Stomach (tissue), 19 donors: ENCODE measurements around the gene CKAP2. TPM values are rescaled to one million over a fixed set of nuclear protein-coding genes. Genes with fewer than 3 reads are reported as not detected.
"Not testable (repeated sequence)": the region's sequence is repeated elsewhere in the genome, so short reads cannot be mapped to it uniquely, and the experiment has no call there.

ENCODE experiments used
- DNase-seq, 2 donors: peaks; one replicate each; pipeline versions ENCODE4 v3.0.0 to v3.0.0-alpha.2; 2013 to 2019
- H3K27ac ChIP-seq, 5 donors: fragments of 200-600 bp in 4 of 5; sonication (generic) in 4 of 5; one replicate each; pipeline ENCODE4 v1.5.1; 2013 to 2019; ENCODE audit warnings: mild to moderate bottlenecking in 1 of 5, moderate library complexity in 1 of 5
- H3K27me3 ChIP-seq, 3 donors: fragments of 200-600 bp; sonication (generic); one replicate each; pipeline ENCODE4 v1.5.1; 2017 to 2019; ENCODE audit warnings: mixed run types in 1 of 3
- H3K36me3 ChIP-seq, 4 donors: fragments of 200-600 bp; sonication (generic); 1 replicate in 3 of 4; 2 replicates in 1 of 4; pipeline ENCODE4 v1.5.1; 2016 to 2019
- H3K4me1 ChIP-seq, 4 donors: fragments of 200-600 bp; sonication (generic); one replicate each; pipeline ENCODE4 v1.5.1; 2016 to 2019
- H3K4me3 ChIP-seq, 4 donors: fragments of 200-600 bp; sonication (generic) in 3 of 4; one replicate each; pipeline ENCODE4 v1.5.1; 2016 to 2019; ENCODE audit warnings: mild to moderate bottlenecking in 1 of 4
- H3K9me3 ChIP-seq, 4 donors: fragments of 200-600 bp; sonication (generic); one replicate each; pipeline ENCODE4 v1.5.1; 2016 to 2019
- EP300 ChIP-seq: sonication (generic); formaldehyde crosslinking; IDR thresholded peaks from one replicate; pipeline ENCODE4 v1.6.1; 2017; ENCODE audit warnings: antibody characterized with exemption
- POLR2A ChIP-seq, 4 donors: fragments of 450-650 bp; IDR thresholded peaks; one replicate each; pipeline ENCODE4 v1.6.1; 2016; ENCODE audit warnings: antibody characterized with exemption in 4 of 4, control low read depth in 2 of 4, mild to moderate bottlenecking in 1 of 4, moderate library complexity in 1 of 4
- POLR2AphosphoS5 ChIP-seq, 3 donors: sonication (generic); formaldehyde crosslinking; IDR thresholded peaks; one replicate each; pipeline ENCODE4 v1.6.1; 2016; ENCODE audit warnings: antibody characterized with exemption in 3 of 3
- WGBS, 5 donors: extraction: QIAGEN DNeasy Blood & Tissue Kit in 3 of 5; methylation state at CpG; one replicate each; pipeline versions ENCODE4 v1.1.5 to v1.1.7; 2013 to 2018; 5-methylcytosine and 5-hydroxymethylcytosine counted together
- intact Hi-C: fragments of 100-400 bp; cut with DNase I; formaldehyde crosslinking; loops from one replicate; pipeline ENCODE4 v1.15.1; 2023; ENCODE audit warnings: low total_unique reads
- long read RNA-seq, 10 donors: transcript quantifications; one replicate each; lab custom pipeline, GENCODE V29; 2026
- polyA plus RNA-seq, 3 donors: library from polyadenylated mRNA; stranded (reverse); fragments of 200-250 nt; gene quantifications; one replicate each; pipeline ENCODE4 v1.2.3, GENCODE V29; 2013
- total RNA-seq, 5 donors: library from RNA; depleted of rRNA; stranded (reverse); fragments of >200 nt; gene quantifications; one replicate each; pipeline versions ENCODE4 v1.1.0 to v1.2.3, GENCODE V29; 2014 to 2016
- TF ChIP-seq, protein P1 (sequence below), 7 experiments: fragments of 450-650 bp in 4 of 7; fragments of 200-600 bp in 3 of 7; sonication (generic) in 3 of 7; IDR thresholded peaks; one replicate each; pipeline ENCODE4 v1.5.1; 2016 to 2019; ENCODE audit warnings: antibody characterized with exemption in 7 of 7, control low read depth in 2 of 7, mild to moderate bottlenecking in 1 of 7
- donor health status: healthy with polysubstance abuse.
- donor health status: Bipolar disorder and iron deficiency.
- donor health status: healthy.

Gene CKAP2, protein sequence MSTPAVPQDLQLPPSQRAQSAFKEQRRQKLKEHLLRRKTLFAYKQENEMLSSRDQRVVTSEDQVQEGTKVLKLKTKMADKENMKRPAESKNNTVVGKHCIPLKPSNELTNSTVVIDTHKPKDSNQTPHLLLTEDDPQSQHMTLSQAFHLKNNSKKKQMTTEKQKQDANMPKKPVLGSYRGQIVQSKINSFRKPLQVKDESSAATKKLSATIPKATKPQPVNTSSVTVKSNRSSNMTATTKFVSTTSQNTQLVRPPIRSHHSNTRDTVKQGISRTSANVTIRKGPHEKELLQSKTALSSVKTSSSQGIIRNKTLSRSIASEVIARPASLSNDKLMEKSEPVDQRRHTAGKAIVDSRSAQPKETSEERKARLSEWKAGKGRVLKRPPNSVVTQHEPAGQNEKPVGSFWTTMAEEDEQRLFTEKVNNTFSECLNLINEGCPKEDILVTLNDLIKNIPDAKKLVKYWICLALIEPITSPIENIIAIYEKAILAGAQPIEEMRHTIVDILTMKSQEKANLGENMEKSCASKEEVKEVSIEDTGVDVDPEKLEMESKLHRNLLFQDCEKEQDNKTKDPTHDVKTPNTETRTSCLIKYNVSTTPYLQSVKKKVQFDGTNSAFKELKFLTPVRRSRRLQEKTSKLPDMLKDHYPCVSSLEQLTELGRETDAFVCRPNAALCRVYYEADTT
- total RNA-seq (10 to 100 TPM; 11.7 to 31.6 (median 16.2) TPM), polyA plus RNA-seq (1 to 10 TPM; 2.3 to 5.1 (median 3.0) TPM)
- long read RNA-seq, donor 1, partial matches to known transcripts: 0 of 1 reads
- long read RNA-seq, donor 1, other reads (novel, unspliced or antisense): 0 of 1 reads
- long read RNA-seq, donor 2, partial matches to known transcripts: 5 of 6 reads
- long read RNA-seq, donor 2, other reads (novel, unspliced or antisense): 0 of 6 reads
- long read RNA-seq, donor 3, partial matches to known transcripts: 0 of 2 reads
- long read RNA-seq, donor 3, other reads (novel, unspliced or antisense): 0 of 2 reads
- long read RNA-seq, donor 4, partial matches to known transcripts: 0 of 1 reads
- long read RNA-seq, donor 4, other reads (novel, unspliced or antisense): 0 of 1 reads
- long read RNA-seq, donor 5, partial matches to known transcripts: 0 of 6 reads
- long read RNA-seq, donor 5, other reads (novel, unspliced or antisense): 0 of 6 reads
- long read RNA-seq, donor 6, transcript CKAP2-201 (9 exons, 3,375 nt): major isoform, 7 of 17 reads
- long read RNA-seq, donor 6, partial matches to known transcripts: 7 of 17 reads
- long read RNA-seq, donor 6, other reads (novel, unspliced or antisense): 0 of 17 reads
- long read RNA-seq, donor 7, partial matches to known transcripts: 9 of 13 reads
- long read RNA-seq, donor 7, other reads (novel, unspliced or antisense): 0 of 13 reads
- long read RNA-seq, donor 8, partial matches to known transcripts: 0 of 4 reads
- long read RNA-seq, donor 8, other reads (novel, unspliced or antisense): 0 of 4 reads
- long read RNA-seq, donor 9, partial matches to known transcripts: 0 of 2 reads
- long read RNA-seq, donor 9, other reads (novel, unspliced or antisense): 0 of 2 reads
- long read RNA-seq, donor 10, partial matches to known transcripts: 7 of 9 reads
- long read RNA-seq, donor 10, other reads (novel, unspliced or antisense): 0 of 9 reads

DNA sequence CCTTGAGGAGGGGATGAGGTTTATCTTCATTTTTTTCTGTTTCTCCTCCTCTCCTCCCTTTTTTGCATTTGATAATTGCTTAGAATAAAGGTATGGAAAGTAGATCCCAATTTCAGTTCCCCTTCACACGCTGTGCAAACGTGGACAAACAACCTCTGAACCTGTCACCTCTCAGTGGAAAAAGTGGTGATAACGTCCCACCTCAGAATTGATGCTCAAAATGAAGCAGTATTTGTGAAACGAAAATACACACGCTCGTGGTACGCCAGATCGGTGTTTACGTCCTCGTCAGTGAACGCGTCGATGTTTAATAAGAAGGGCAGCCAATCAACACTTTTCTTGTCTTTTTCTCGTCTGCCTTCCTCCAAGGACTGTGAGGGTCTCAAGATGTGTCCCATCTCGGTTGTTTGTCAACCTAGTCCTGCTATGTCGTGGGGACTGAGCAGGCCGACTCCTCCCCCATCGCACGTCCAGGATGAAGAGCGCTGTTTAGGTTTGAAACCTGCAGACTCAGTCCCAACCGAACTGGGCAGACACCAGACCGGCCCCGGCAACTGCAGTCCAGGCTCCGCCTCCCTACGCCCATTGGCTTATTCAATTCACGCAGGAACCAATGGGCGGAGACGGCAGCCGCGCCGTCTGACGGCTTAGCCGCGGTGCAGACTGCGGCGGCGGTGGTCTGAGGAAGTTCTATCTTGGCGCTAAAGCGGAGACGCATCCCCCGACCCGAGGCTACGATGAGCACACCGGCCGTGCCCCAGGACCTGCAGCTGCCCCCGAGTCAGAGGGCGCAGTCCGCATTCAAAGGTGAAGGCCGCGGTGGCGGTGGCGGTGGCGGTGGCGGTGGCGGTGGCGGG, at the start of gene CKAP2:
Gene CKAP2, plus strand, starts transcription at position 659 of the 857 bp plus-strand sequence. Its CDS starts 79 bp downstream, at position 738.
- TF ChIP-seq POLR2A (IDR thresholded peaks at IDR 0.05): peak in 1 of 4 donors; percentile 71
- peak; percentile 5 to 77 (median 74) for TF ChIP-seq POLR2AphosphoS5 (IDR thresholded peaks at IDR 0.05)
- TF ChIP-seq, protein P1, sequence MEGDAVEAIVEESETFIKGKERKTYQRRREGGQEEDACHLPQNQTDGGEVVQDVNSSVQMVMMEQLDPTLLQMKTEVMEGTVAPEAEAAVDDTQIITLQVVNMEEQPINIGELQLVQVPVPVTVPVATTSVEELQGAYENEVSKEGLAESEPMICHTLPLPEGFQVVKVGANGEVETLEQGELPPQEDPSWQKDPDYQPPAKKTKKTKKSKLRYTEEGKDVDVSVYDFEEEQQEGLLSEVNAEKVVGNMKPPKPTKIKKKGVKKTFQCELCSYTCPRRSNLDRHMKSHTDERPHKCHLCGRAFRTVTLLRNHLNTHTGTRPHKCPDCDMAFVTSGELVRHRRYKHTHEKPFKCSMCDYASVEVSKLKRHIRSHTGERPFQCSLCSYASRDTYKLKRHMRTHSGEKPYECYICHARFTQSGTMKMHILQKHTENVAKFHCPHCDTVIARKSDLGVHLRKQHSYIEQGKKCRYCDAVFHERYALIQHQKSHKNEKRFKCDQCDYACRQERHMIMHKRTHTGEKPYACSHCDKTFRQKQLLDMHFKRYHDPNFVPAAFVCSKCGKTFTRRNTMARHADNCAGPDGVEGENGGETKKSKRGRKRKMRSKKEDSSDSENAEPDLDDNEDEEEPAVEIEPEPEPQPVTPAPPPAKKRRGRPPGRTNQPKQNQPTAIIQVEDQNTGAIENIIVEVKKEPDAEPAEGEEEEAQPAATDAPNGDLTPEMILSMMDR (IDR thresholded peaks at IDR 0.05): no peak
- peaks cover 0 to 7% (median 0%) of the 10 kb centered on the region in 4 donors for H3K36me3 ChIP-seq
- intact Hi-C loops: no loop called here
- H3K4me3 ChIP-seq: peak within 1 kb of the TSS; percentile 71 to 96 (median 81)
- DNase-seq: peak; percentile 94 to 98
- 0 to 1% (median 0%) methylated on average over 37 to 55 of the region's 56 CpGs for WGBS, 5 donors
- no peaks in the 10 kb centered on the region for H3K9me3 ChIP-seq
- H3K27me3 ChIP-seq: no peaks in the 10 kb centered on the region
- peak within 1 kb of the TSS; percentile 88 to 97 (median 90) for H3K27ac ChIP-seq
- H3K4me1 ChIP-seq: peaks cover 13 to 46% (median 23%) of the 10 kb centered on the region in 4 donors

GRCh38 chr13:52405767-52406494, 49.3 kb upstream of the CKAP2 start, which contains the start of gene THSD1:
TSS of gene THSD1 (minus strand) at chr13:52406172. CDS start at chr13:52402600, 3,572 bp downstream.
- peak within 1 kb of the TSS in 4 of 5 donors; percentile 7 to 69 (median 49) for H3K27ac ChIP-seq
- intact Hi-C loops: no loop called here
- TF ChIP-seq POLR2AphosphoS5 (IDR thresholded peaks at IDR 0.05): peak in 1 of 3 donors; percentile 40
- no peak for TF ChIP-seq POLR2A (IDR thresholded peaks at IDR 0.05)
- no peak for TF ChIP-seq EP300
- TF ChIP-seq, protein P1 (IDR thresholded peaks at IDR 0.05): no peak

DNA sequence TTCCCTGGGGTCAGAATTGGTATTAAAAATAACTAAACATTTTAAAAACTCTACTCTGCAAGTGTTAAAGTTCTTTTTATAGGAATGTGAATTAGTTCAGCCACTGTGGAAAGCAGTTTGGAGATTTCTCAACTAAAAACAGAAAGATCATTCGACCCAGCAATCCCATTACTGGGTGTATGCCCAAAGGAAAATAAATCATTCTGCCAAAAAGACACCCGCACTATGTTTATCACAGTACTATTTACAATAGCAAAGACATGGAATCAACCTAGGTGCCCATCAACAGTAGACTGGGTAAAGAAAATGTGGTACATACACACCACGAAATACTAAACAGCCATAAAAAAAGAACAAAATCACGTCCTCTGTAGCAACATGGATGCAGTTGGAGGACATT, 48.6 kb upstream of the CKAP2 start:
- no peak for TF ChIP-seq EP300
- H3K4me1 ChIP-seq: peaks cover 0 to 23% (median 16%) of the 10 kb centered on the region in 4 donors
- intact Hi-C loops: no loop called here
- H3K36me3 ChIP-seq: peaks cover 0 to 21% (median 10%) of the 10 kb centered on the region in 4 donors
- WGBS, 5 donors: 44 to 53% (median 45%) methylated on average over 4 of the region's 4 CpGs
- peak overlapping the region in 2 of 5 donors; percentile 7 to 63 for H3K27ac ChIP-seq
- peaks cover 0 to 36% (median 15%) of the 10 kb centered on the region in 3 donors for H3K27me3 ChIP-seq
- H3K4me3 ChIP-seq: peak overlapping the region in 2 of 4 donors; percentile 46 to 58
- DNase-seq: no peak
- H3K9me3 ChIP-seq: no peaks in the 10 kb centered on the region

More at GRCh38 chr13:52405767-52406494, 49.3 kb upstream of the CKAP2 start, which contains the start of gene THSD1:
- peaks cover 0 to 36% (median 15%) of the 10 kb centered on the region in 3 donors for H3K27me3 ChIP-seq
- WGBS, 5 donors: 2 to 3% (median 2%) methylated on average over 20 to 68 of the region's 68 CpGs
- peak within 1 kb of the TSS; percentile 44 to 58 (median 46) for H3K4me3 ChIP-seq
- peaks cover 0 to 15% (median 5%) of the 10 kb centered on the region in 4 donors for H3K36me3 ChIP-seq
- peak; percentile 38 to 79 for DNase-seq
- no peaks in the 10 kb centered on the region for H3K9me3 ChIP-seq
- peaks cover 0 to 23% (median 16%) of the 10 kb centered on the region in 4 donors for H3K4me1 ChIP-seq

DNA sequence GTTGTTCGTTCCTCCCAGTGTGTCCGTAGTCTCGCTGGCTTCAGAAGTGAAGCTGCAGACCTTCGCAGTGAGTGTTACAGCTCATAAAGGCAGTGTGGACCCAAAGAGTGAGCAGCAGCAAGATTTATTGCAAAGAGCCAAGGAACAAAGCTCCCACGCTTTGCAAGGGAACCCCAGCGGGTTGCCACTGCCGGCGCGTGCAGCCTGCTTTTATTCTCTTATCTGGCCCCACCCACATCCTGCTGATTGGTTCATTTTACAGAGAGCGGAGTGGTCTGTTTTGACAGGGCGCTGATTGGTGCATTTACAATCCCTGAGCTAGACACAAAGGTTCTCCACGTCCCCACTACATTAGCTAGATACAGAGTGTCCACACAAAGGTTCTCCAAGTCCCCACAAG, 47.8 kb upstream of the CKAP2 start:
- intact Hi-C loops: not testable (repeated sequence)
- WGBS, 5 donors: 93 to 96% (median 95%) methylated on average over 12 of the region's 12 CpGs
- H3K36me3 ChIP-seq: peaks cover 0 to 30% (median 18%) of the 10 kb centered on the region in 4 donors

DNA sequence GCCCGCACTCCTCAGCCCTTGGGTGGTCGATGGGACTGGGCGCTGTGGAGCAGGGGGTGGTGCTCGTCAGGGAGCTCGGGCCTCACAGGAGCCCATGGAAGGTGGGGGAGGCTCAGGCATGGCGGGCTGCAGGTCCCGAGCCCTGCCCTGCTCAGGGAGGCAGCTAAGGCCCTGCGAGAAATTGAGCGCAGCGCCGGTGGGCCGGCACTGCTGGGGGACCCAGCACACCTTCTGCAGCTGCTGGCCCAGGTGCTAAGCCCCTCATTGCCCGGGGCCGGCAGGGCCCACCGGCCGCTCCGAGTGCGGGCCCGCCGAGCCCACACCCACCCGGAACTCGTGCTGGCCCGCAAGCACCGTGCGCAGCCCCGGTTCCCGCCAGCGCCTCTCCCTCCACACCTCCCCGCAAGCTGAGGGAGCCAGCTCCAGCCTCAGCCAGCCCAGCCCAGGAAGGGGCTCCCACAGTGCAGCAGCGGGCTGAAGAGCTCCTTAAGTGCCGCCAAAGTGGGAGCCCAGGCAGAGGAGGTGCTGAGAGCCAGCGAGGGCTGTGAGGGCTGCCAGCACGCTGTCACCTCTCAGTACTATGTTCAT, 47.1 kb upstream of the CKAP2 start:
- Histone ChIP-seq H3K27me3 (peaks cover 0 to 33% (median 15%) of the 10 kb centered on the region in 3 donors), H3K4me1 (peaks cover 0 to 23% (median 16%) of the 10 kb centered on the region in 4 donors), H3K36me3 (peaks cover 0 to 37% (median 25%) of the 10 kb centered on the region in 4 donors)
- H3K27ac ChIP-seq, H3K9me3 ChIP-seq, intact Hi-C loops, H3K4me3 ChIP-seq, DNase-seq: not testable (repeated sequence)
- 96 to 98% (median 96%) methylated on average over 14 to 33 of the region's 33 CpGs for WGBS, 5 donors

More for the DNA sequence above, 47.8 kb upstream of the CKAP2 start:
- not testable (repeated sequence) for DNase-seq, H3K27ac ChIP-seq, H3K9me3 ChIP-seq, H3K4me3 ChIP-seq
- H3K27me3 ChIP-seq: peaks cover 0 to 36% (median 15%) of the 10 kb centered on the region in 3 donors
- H3K4me1 ChIP-seq: peaks cover 0 to 23% (median 16%) of the 10 kb centered on the region in 4 donors
